Right lobe of liver (tissue), 4 donors: ENCODE results near the gene ATXN7.

Source experiments
- CTCF ChIP-seq, 4 donors: fragments of 200-600 bp in 3 of 4; fragments of 450-650 bp in 1 of 4; IDR thresholded peaks; one replicate each; pipeline versions ENCODE4 v1.5.1 to v1.8.0; 2016 to 2022; ENCODE audit warnings: antibody characterized with exemption in 4 of 4, mild to moderate bottlenecking in 2 of 4
- POLR2A ChIP-seq: fragments of 450-650 bp; IDR thresholded peaks from one replicate; pipeline ENCODE4 v1.6.1; 2017; ENCODE audit warnings: antibody characterized with exemption, mild to moderate bottlenecking
- donor health status: DM: no; HTN: no; CAD: no.
- donor health status: DM: no; HTN: no; CAD: no.
- donor health status: DM: no; HTN: yes; CAD: no.

GRCh38 chr3:64039981-64040733, 176.5 kb downstream of the ATXN7 start:
- TF ChIP-seq CTCF (IDR thresholded peaks at IDR 0.05), result no peak
- no peak for TF ChIP-seq POLR2A
